Vagina (tissue), 2 donors: ENCODE measurements around the gene XYLB. TPM values are rescaled to one million over a fixed set of nuclear protein-coding genes. Genes with fewer than 3 reads are reported as not detected.
"Not testable (repeated sequence)": the region's sequence is repeated elsewhere in the genome, so short reads cannot be mapped to it uniquely, and the experiment has no call there.

ENCODE experiments used
- DNase-seq, 2 donors: peaks; one replicate each; pipeline ENCODE4 v3.0.0-alpha.2; 2017; ENCODE audit errors: extremely low spot score in 2 of 2
- H3K27ac ChIP-seq: fragments of 200-600 bp; sonication (generic); one replicate; pipeline ENCODE4 v1.5.1; 2019
- H3K27me3 ChIP-seq: fragments of 200-600 bp; sonication (generic); one replicate; pipeline ENCODE4 v1.5.1; 2019
- H3K36me3 ChIP-seq, 2 donors: fragments of 200-600 bp; sonication (generic); one replicate each; pipeline ENCODE4 v1.5.1; 2017 to 2019
- H3K4me1 ChIP-seq: fragments of 200-600 bp; sonication (generic); one replicate; pipeline ENCODE4 v1.5.1; 2019
- H3K4me3 ChIP-seq, 2 donors: fragments of 200-600 bp; sonication (generic); 1 replicate in 1 of 2; 2 replicates in 1 of 2; pipeline ENCODE4 v1.5.1; 2016 to 2019
- H3K9me3 ChIP-seq: fragments of 200-600 bp; sonication (generic); one replicate; pipeline ENCODE4 v1.5.1; 2019
- POLR2A ChIP-seq, 2 donors: fragments of 450-650 bp; IDR thresholded peaks; one replicate each; pipeline ENCODE4 v1.6.1; 2017; ENCODE audit warnings: antibody characterized with exemption in 2 of 2, mild to moderate bottlenecking in 2 of 2, moderate library complexity in 2 of 2
- POLR2AphosphoS5 ChIP-seq, 2 donors: sonication (generic); formaldehyde crosslinking; IDR thresholded peaks; one replicate each; pipeline ENCODE4 v1.9.0; 2017; ENCODE audit warnings: antibody characterized with exemption in 2 of 2, mild to moderate bottlenecking in 2 of 2, low read depth in 1 of 2; ENCODE audit not compliant: insufficient read depth in 1 of 2
- intact Hi-C: fragments of 100-400 bp; cut with DNase I; formaldehyde crosslinking; loops from one replicate; pipeline ENCODE4 v1.15.1; 2023
- total RNA-seq: library from RNA; depleted of rRNA; stranded (reverse); fragments of >200 nt; gene quantifications from one replicate; pipeline ENCODE4 v1.2.3, GENCODE V29; 2016
- TF ChIP-seq, protein P1 (sequence below), 3 experiments: fragments of 450-650 bp in 2 of 3; fragments of 200-600 bp in 1 of 3; sonication (generic) in 1 of 3; IDR thresholded peaks; one replicate each; pipeline ENCODE4 v1.5.1; 2017 to 2019; ENCODE audit warnings: antibody characterized with exemption in 3 of 3, mild to moderate bottlenecking in 2 of 3, moderate library complexity in 2 of 3

The XYLB gene
- total RNA-seq, 1 donor from 2014 or later = 3.4 TPM

DNA sequence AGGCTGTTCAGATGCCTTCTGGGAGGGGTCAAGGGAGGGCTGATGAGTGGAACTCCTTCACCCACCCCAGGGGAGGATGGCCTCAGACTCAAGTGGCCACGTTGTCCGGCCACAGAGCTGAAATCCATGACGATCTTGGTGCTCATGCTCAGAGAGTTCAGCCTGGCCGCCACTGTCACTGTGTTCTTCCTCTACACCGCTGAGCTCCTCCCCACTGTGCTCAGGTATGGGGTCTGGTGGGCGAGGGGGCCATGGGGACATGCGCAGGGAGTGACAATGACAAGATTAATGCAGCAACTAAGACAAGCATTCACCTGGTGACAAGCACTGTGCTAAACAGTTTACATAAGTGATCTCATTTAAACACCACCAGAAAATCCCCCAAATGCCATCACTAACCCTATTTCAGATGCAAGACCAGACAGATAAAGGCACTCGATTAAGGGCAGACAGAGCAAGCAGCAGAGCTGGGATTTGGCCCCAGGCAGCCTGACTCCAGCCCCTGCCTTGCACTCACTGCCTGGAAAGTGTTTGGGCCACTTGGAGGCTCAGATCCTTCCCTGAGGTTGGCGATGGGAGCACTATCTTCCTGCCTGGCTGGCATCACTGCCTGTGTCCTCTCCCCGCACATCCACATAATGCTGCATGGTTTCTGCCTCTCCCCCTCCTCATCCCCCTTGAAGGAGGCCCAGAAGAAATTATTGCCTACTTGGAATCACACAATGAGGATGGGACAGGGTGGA is 30.9 kb upstream of the XYLB start:
- intact Hi-C loops = no loop called here
- H3K36me3 ChIP-seq = no peaks in the 10 kb centered on the region
- no peak overlapping the region for H3K4me3 ChIP-seq
- TF ChIP-seq POLR2AphosphoS5 (IDR thresholded peaks at IDR 0.05; ENCODE audit: insufficient read depth in 1 of 2, low read depth in 1 of 2) = no peak
- TF ChIP-seq POLR2A (IDR thresholded peaks at IDR 0.05) = no peak
- TF ChIP-seq, protein P1, sequence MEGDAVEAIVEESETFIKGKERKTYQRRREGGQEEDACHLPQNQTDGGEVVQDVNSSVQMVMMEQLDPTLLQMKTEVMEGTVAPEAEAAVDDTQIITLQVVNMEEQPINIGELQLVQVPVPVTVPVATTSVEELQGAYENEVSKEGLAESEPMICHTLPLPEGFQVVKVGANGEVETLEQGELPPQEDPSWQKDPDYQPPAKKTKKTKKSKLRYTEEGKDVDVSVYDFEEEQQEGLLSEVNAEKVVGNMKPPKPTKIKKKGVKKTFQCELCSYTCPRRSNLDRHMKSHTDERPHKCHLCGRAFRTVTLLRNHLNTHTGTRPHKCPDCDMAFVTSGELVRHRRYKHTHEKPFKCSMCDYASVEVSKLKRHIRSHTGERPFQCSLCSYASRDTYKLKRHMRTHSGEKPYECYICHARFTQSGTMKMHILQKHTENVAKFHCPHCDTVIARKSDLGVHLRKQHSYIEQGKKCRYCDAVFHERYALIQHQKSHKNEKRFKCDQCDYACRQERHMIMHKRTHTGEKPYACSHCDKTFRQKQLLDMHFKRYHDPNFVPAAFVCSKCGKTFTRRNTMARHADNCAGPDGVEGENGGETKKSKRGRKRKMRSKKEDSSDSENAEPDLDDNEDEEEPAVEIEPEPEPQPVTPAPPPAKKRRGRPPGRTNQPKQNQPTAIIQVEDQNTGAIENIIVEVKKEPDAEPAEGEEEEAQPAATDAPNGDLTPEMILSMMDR (IDR thresholded peaks at IDR 0.05) = no peak
- peak in 1 of 2 donors; percentile 60 for DNase-seq
- H3K27me3 ChIP-seq = no peaks in the 10 kb centered on the region
- no peaks in the 10 kb centered on the region for H3K9me3 ChIP-seq
- no peak overlapping the region for H3K27ac ChIP-seq
- no peaks in the 10 kb centered on the region for H3K4me1 ChIP-seq

DNA sequence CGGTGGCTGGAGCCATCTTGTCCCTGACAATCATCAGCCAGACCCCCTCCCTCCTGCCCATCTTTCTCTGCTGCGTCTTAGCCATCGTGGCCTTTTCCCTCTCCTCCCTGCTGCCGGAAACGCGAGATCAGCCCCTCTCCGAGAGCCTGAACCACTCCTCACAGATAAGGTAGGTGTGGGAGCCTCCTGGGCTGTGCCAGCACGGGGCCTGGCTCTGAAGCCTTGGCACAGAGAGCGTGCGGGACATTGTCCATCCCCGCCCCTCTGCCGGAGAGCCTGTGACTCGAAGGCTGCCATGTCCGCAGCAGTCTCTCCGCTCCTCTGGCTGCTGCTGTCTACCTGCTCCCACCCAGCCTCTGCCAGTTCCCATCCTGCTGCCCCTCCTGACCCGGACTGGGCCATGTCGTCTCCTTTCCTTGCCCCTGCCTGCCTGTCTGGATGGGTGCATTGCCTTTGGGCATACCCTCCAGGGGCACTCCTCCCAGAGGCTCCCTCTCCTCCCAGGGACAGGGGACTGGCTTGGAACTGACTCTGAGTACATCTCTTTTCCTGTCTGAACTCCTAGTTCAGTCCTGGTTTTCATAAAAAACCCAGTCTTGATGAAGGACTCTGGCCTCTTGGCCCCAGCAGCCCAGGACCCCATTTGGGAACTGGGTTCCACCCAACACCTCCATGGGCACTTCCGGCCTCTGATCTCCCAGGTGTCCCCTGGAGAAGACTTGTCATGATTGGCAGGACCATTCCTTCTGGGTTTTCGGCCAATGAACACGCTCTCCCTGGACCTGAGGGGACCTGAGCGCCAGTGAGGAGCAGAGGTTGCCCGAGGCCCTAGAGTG is 30.0 kb upstream of the XYLB start:
- intact Hi-C loops = no loop called here
- no peak overlapping the region for H3K27ac ChIP-seq
- peak in 1 of 2 donors; percentile 72 for DNase-seq
- H3K36me3 ChIP-seq = no peaks in the 10 kb centered on the region
- H3K4me1 ChIP-seq = no peaks in the 10 kb centered on the region
- no peaks in the 10 kb centered on the region for H3K27me3 ChIP-seq
- TF ChIP-seq POLR2AphosphoS5 (IDR thresholded peaks at IDR 0.05; ENCODE audit: insufficient read depth in 1 of 2, low read depth in 1 of 2) = no peak
- TF ChIP-seq, protein P1 (IDR thresholded peaks at IDR 0.05) = no peak
- no peak for TF ChIP-seq POLR2A (IDR thresholded peaks at IDR 0.05)
- no peak overlapping the region for H3K4me3 ChIP-seq
- H3K9me3 ChIP-seq = no peaks in the 10 kb centered on the region

DNA sequence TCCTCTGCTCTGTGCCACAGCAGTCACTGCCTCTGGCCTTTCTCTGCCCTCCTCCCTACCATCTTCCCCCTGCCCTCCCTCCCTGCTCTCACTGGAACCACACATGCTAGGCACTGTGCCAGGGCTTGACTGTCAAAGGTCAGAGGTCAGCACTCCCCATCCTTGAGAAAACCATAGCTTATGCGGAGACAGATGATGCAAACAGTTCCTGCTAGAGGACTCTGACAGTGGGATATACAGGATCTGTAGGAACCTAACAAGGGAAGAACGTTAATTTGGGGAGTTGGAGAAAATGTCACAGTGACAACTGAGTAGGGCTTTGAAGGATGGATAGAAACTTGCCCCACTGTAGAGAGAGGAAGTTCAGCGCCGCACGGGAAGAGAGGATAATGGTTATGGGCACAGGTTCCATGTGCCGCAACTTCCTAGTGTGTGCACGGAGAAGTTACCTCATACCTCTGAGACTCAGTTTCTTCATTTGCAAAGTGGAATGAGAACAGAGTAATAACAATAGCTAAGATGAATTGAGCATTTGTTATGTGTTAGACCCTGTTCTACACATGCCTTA is 29.3 kb upstream of the XYLB start:
- no peak overlapping the region for H3K27ac ChIP-seq
- H3K27me3 ChIP-seq = no peaks in the 10 kb centered on the region
- H3K4me3 ChIP-seq = no peak overlapping the region
- TF ChIP-seq POLR2AphosphoS5 (IDR thresholded peaks at IDR 0.05; ENCODE audit: insufficient read depth in 1 of 2, low read depth in 1 of 2) = no peak
- no peak for TF ChIP-seq POLR2A (IDR thresholded peaks at IDR 0.05)
- TF ChIP-seq, protein P1 (IDR thresholded peaks at IDR 0.05) = no peak
- no peaks in the 10 kb centered on the region for H3K4me1 ChIP-seq
- DNase-seq = no peak
- intact Hi-C loops = no loop called here
- no peaks in the 10 kb centered on the region for H3K36me3 ChIP-seq
- no peaks in the 10 kb centered on the region for H3K9me3 ChIP-seq

DNA sequence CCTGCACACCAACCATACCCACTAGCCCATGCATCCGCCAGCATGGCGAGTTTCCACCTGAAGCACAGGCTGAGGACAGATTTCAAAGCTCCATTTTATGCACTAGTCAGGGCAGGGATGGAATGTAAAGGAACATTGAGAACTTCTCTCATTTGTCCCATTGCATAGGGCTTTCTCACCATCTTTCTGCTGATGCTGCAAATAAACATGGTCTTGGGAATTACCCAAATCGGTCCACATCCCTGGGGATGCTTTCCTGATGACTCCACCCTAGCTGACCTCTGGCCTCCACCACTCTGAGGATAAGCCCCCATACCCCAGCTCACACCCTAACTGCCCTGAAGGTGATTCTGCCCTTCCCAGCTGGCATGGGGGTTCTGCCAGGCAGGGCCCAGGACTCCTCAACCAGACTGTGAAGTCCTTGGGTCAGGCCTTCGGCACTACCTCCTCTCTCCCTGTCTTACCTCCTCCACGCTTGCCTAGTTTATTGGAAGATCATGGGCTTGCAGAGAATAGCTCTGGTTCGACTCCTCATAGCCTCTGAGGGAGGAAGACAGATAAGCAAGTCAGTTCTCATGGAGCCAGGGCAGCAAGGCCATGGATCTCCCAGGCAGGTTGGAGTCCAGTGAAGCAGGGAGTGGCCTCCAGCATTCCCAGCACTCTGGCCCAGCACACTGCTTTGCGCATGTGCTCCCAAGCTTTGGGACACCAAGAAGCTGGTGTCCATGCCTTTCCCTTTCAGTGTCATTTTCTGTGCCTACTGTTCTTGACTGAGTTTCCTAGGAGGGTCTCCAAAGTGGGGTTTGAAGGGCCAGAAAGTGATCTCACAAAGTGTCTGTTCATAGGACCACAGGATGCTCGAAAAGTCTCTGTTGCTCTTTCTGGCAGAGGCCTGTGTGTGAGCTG is 27.6 kb upstream of the XYLB start:
- no peaks in the 10 kb centered on the region for H3K9me3 ChIP-seq
- H3K4me3 ChIP-seq = no peak overlapping the region
- no peaks in the 10 kb centered on the region for H3K4me1 ChIP-seq
- DNase-seq = no peak
- no peak overlapping the region for H3K27ac ChIP-seq
- H3K27me3 ChIP-seq = no peaks in the 10 kb centered on the region
- TF ChIP-seq, protein P1 (IDR thresholded peaks at IDR 0.05) = no peak
- no peak for TF ChIP-seq POLR2A (IDR thresholded peaks at IDR 0.05)
- no peak for TF ChIP-seq POLR2AphosphoS5 (IDR thresholded peaks at IDR 0.05; ENCODE audit: insufficient read depth in 1 of 2, low read depth in 1 of 2)
- intact Hi-C loops = no loop called here
- no peaks in the 10 kb centered on the region for H3K36me3 ChIP-seq

DNA sequence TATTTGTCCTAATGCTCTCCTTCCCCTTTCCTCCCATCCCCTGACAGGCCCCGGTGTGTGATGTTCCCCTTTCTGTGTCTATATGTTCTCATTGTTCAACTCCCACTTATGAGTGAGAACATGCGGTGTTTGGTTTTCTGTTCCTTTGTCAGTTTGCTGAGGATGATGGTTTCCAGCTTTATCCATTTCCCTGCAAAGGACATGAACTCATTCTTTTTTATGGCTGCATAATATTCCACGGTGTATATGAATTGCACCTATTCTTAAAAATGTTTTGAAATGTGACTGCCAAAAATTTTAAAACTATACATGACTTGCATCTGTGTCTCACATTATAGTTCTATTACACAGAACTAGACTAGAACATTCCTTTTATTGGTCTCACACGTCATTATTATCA is 25.9 kb upstream of the XYLB start:
- H3K9me3 ChIP-seq, intact Hi-C loops, H3K27ac ChIP-seq, H3K4me3 ChIP-seq, H3K4me1 ChIP-seq, H3K27me3 ChIP-seq, DNase-seq, H3K36me3 ChIP-seq: not testable (repeated sequence)
